HL-60 (cell line): Measurements from ENCODE around the gene GUCY1A2.

Experiments used
- DNase-seq, 2 experiments: peaks; one replicate each; pipeline ENCODE4 v3.0.0-alpha.2; 2010 to 2020; ENCODE audit warnings: low read depth in 1 of 2, low spot score in 1 of 2
- H3K27ac ChIP-seq: fragments of 250-450 bp; sonication (Bioruptor Pico); replicated peaks from 2 replicates; pipeline ENCODE4 v1.5.1; 2020; ENCODE audit warnings: mild to moderate bottlenecking, moderate library complexity
- H3K27me3 ChIP-seq: fragments of 250-450 bp; sonication (Bioruptor Pico); 2 replicates; pipeline ENCODE4 v1.5.1; 2021; ENCODE audit warnings: mild to moderate bottlenecking, moderate library complexity; ENCODE audit not compliant: insufficient read depth, poor library complexity, severe bottlenecking
- H3K4me3 ChIP-seq: replicated peaks from 2 replicates; pipeline ENCODE4 v1.5.1; 2011; ENCODE audit warnings: mild to moderate bottlenecking, control low read depth, low read length; ENCODE audit not compliant: insufficient read depth
- CTCF ChIP-seq: IDR thresholded peaks from one replicate; pipeline ENCODE4 v1.5.1; 2011; ENCODE audit warnings: low read length, control low read depth, inconsistent platforms; ENCODE audit not compliant: insufficient read depth
- GABPA ChIP-seq: IDR thresholded peaks from 2 replicates; pipeline ENCODE4 v1.6.1; 2012; ENCODE audit warnings: low read depth
- POLR2AphosphoS5 ChIP-seq: IDR thresholded peaks from 2 replicates; pipeline ENCODE4 v1.6.1; 2012; ENCODE audit warnings: low read depth
- REST ChIP-seq: IDR thresholded peaks from 2 replicates; pipeline ENCODE4 v1.6.1; 2012; ENCODE audit warnings: low read depth; ENCODE audit not compliant: insufficient replicate concordance
- SPI1 ChIP-seq: IDR thresholded peaks from 2 replicates; pipeline ENCODE4 v1.6.1; 2012; ENCODE audit warnings: low read depth, mild to moderate bottlenecking, borderline replicate concordance

The GUCY1A2 gene

GRCh38 chr11:106794058-106794457 lies 224.2 kb downstream of the GUCY1A2 start:
- H3K4me3 ChIP-seq: no peak overlapping the region
- DNase-seq: no peak
- TF ChIP-seq POLR2AphosphoS5: no peak
- TF ChIP-seq CTCF: no peak
- no peak for TF ChIP-seq REST
- TF ChIP-seq SPI1: no peak
- no peak for TF ChIP-seq GABPA
- H3K27ac ChIP-seq: no peak overlapping the region
- no peaks in the 10 kb centered on the region for H3K27me3 ChIP-seq

DNA sequence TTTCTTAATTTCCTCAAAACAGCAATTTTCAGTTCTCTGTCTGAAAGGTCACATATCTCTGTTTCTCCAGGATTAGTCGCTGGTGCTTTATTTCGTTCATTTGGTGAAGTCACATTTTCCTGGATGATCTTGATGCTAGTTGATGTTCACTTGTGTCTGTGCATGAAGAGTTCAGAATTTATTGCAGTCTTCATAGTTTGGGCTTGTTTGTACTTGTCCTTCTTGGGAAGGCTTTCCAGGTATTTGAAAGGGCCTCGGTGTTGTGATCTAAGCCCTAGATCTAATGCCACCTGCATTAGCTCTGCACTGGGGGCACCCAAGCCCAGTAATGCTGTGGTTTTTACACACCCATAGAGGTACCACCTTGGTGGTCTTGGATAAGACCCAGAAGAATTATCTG lies 228.9 kb downstream of the GUCY1A2 start:
- DNase-seq: no peak
- TF ChIP-seq REST: no peak
- TF ChIP-seq SPI1: no peak
- TF ChIP-seq CTCF: no peak
- no peak for TF ChIP-seq POLR2AphosphoS5
- no peak for TF ChIP-seq GABPA
- Histone ChIP-seq H3K27me3 (no peaks in the 10 kb centered on the region), H3K4me3 (no peak overlapping the region), H3K27ac (no peak overlapping the region)

GRCh38 chr11:106787454-106787853 lies 230.8 kb downstream of the GUCY1A2 start:
- Histone ChIP-seq H3K27ac (no peak overlapping the region), H3K4me3 (no peak overlapping the region), H3K27me3 (no peaks in the 10 kb centered on the region)
- TF ChIP-seq REST (no peak), CTCF (no peak), GABPA (no peak), POLR2AphosphoS5 (no peak), SPI1 (no peak)
- no peak for DNase-seq
